Endometrial microvascular endothelial cells (primary cell): ENCODE measurements around the gene RBL2. TPM values are rescaled to one million over a fixed set of nuclear protein-coding genes. Genes with fewer than 3 reads are reported as not detected.

Experiments
- in situ Hi-C: cut with HindIII; loops from 2 replicates; pipeline ENCODE4 v1.10.0; 2017; ENCODE audit warnings: low sequenced_read_pairs, low pct_unique_long_range_greater_than_20kb; ENCODE audit errors: inconsistent ontology term
- total RNA-seq: library from RNA; depleted of rRNA; stranded (reverse); fragments of >200 nt; gene quantifications from one replicate; pipeline ENCODE4 v1.2.3, GENCODE V29; 2015; ENCODE audit errors: inconsistent ontology term

Gene RBL2
- total RNA-seq, 1 donor from 2014 or later = 44.2 TPM

DNA sequence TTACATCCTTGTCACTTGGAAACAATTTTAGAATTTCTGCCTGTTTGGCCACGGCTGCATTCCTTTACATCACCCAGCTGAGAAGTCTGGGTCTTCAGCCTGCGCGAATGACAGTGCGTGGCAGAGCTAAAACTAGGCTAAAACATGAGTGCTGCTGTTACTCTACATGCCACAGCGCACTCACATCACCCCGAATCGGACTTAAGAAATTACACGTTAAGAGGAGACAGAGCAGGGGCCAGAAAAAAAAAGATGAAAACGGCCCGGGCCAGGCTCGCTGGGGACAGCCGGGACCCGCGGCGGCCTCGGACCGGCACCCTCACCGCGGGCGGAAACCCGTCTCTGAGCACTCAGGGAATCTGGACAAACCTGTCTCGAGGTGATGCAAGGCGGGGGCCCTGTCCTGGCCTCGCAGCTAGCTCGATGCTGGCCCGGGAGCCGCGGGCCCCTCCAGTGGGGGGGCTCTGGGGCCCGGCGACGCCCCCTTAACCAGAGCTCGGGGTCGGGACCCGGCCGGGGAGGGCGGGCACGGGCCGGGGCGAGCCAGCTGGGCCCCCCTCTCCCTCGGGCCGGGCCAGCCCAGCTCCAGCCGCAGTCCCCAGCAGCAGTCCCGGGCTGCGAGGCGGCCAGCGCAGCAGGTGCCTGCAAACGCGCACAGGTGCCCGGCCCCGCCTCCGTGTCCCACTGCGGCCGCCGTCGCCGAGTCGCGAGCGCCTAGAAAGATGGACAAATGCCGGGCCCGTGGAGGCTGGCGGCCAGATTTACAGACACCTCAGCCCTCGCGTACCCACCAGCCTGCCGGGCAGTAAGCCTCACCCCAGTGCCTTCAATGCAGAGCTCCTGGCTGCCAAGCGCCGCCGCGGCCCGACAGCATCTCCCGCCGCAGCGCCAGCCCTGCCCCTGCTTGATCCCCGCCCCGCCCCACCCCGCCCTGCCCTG lies 68.3 kb downstream of the RBL2 start, which contains the start of gene AKTIP:
TSS of gene AKTIP (minus strand) at position 879 of the 939 bp plus-strand sequence. CDS start 2,950 bp downstream, outside the sequence.
- in situ Hi-C loops = loop anchor here (10.0 to 25.0 kb wide), 2 partner anchors 208 to 1435 kb away; partner anchors contain the start of gene IRX5

DNA sequence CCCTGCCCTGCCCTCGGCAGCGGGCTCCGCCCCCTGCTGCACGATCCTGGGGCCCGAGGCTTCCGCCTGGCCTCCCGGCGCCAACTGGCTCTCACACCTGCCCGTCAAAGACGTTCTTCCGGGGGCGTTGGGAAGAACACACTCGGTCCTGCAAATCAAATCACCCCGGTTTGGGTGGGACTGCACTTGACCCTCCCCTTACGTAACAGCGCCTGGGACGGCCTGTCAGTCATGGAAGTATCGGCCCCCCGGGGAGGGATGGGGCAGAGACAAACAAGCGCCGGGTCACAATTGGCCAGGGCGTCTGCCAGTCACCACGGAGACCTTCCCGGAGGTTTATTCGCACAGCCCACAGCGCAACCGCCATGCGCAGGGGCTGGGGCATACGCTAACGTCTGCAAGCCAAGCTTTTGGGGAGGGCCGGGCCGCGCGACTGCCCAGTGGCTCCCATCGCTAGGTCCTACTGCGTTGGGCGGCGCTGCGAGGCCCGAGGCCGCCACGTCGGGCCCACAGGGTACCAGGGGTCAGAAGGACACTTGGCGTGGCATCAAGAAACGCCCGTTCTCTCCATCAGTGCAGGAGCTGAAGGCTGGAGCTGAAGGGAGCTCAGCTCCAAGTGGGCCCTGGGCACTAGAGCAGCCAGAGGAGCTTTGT lies 69.1 kb downstream of the RBL2 start:
- in situ Hi-C loops = loop anchor here (10.0 to 25.0 kb wide), 2 partner anchors 209 to 1434 kb away; partner anchors contain the start of gene IRX5

DNA sequence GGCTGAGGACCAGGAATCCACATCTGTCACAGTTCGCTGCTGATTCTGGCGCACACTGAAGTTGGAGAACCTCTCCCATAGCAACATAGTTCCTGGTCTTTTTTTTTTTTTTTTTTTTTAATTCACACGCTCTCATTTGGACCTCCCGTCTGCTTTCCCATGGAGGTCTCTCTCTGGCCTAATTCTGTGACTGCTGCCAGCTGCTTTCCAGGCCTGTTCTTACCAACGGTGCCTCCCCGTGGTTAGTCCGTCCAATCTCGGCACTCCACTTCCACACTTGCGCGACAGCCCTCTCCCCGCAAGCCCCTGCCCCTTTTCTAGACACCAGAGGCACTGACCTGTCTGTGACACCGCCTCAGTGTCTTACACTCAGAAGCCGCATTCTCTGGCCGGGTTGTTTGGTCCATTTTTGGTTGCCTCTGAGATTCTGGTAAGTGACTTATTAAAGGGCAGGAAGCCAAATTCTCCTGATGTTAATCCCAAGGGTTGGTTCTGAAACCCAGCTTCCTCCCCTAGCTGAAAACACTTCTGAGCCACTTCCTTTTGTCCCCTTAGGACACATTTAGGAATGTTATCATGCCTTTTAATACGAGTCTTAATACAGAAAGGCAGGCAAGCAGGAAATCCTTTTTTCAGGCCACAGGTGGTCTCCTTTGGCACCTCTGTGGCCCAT lies 69.9 kb downstream of the RBL2 start:
- in situ Hi-C loops = loop anchor here (10.0 to 25.0 kb wide), 2 partner anchors 209 to 1433 kb away; partner anchors contain the start of gene IRX5

DNA sequence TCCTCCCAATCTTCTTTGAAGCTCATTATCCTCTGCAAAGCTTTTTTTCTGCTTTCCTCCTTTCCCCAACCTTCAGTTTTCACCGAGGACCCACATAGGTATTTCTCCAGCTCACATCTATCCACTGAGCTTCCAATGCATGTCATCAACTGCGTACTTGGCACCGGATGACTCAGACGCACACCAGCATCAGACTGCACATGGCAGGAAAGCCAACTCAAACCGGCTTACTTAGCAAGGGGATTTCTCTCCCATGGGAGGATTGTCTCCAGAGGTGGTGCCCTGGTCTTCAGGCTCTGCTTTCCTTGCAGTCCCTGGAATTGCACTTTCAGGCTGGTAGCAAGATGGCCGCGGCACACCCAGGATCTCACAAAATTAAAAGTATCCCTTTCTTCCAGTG lies 70.4 kb downstream of the RBL2 start:
- in situ Hi-C loops = loop anchor here (10.0 to 25.0 kb wide), 2 partner anchors 210 to 1433 kb away; partner anchors contain the start of gene IRX5

DNA sequence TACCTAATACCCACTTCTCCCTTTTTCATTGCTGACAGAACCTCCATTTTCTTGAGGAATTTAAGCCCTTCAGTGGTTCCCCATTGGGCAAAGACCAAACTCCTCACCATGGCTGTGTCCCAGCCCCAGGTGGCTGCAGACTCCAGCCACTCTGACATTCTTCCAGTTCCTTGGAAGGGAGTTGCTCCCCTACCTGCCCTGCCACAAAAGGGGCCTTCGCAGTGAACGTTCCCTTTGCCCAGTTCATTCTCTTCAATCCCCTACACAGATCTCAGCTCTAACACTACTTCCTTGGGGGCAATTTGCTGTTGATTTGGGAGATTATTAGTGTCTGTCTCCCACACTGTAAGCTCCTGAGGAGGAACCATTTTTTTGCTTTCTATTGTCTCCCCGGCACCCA lies 72.0 kb downstream of the RBL2 start:
- in situ Hi-C loops = loop anchor here (10.0 to 25.0 kb wide), 2 partner anchors 211 to 1431 kb away; partner anchors contain the start of gene IRX5

DNA sequence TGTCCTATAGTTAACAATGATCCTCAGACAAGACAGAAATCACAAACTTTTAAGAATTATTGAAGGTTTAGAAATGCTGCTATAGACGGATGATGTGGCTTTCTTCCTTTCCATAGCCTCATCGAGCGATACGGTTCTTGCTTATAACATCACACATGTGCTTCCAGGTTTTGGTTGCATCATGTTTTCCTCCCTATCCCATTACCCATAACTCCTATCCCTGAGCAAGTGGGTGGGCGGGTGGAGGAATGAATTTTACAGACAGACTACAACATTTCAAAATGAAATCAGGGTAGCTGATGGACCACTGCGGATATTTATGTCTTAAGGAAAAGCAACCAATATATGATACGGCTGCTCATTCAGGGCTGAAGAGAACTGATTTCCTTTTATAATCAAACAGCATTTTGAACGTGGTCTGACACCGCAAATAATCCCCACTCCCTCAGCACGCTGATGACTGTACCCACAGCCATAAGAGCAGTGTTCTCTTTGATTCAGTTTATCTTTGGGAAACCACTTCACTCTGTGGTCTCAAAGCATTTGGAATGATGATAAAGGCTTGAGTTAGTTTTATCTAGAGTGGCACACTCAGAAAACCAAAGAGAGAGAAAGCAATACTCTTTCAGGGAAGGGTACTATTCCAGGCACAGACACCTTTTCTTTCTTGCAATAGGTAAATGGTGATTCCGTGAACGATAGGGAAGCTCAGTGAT lies 73.4 kb downstream of the RBL2 start:
- in situ Hi-C loops = loop anchor here (10.0 to 25.0 kb wide), 2 partner anchors 213 to 1430 kb away; partner anchors contain the start of gene IRX5

DNA sequence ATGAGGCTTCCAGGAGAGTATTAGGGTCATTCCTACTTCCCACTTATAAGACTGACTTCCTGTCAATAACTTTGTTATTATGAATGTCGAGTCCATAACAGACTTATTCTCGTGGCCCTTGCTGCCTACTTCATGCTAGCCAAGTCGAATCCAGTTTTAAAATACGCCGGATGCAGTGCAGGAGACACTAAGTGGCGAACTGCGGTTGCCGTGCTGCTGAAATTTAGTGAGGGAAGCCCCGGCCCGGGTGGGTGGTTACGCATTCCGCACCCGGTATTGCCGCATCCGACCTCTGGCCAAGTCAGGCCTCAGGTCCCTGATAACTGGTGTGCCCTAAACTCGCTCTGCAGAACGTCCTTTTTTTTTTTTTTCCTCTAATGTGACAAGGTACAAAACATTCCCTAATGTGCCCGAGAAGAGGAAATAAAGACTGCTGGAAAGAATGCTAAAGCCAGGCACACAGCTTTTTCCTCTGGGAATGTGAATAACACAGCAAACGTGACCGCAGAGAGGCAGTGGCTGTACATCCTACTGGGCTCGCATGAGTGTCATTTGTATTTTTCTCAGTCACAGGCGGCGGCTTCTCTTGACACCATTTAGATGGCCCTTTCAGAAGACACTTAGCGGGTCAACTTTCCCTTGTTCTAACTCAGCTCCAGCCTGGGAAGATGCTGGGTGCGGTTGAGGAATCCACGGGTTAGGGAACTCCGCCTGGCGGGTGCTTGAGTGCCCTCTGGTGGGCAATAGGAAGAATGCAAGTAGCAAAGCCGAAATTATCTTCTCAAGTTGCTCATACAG lies 75.8 kb downstream of the RBL2 start:
- in situ Hi-C loops = loop anchor here (10.0 to 25.0 kb wide), 2 partner anchors 215 to 1427 kb away; partner anchors contain the start of gene IRX5

DNA sequence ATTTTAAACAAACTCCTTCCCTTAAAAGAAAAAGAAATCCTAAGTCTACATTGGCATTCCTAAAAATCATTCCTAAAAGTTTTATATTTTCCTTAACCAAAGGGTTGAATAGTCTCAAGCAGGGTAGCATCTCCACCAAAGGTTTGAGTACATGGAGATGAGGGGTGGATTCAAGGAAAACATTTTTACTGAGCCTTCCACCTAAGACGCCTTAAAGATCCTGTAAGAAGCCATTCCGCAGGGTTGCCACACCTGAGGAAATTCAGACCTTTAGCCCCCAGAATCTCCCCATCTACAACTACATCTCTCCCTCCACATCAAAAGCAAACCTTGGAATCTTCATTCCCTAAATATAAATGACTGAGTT lies 76.4 kb downstream of the RBL2 start:
- in situ Hi-C loops = loop anchor here (25.0 kb wide), 1 partner anchor 1427 kb away; the partner anchor contains the start of gene IRX5

DNA sequence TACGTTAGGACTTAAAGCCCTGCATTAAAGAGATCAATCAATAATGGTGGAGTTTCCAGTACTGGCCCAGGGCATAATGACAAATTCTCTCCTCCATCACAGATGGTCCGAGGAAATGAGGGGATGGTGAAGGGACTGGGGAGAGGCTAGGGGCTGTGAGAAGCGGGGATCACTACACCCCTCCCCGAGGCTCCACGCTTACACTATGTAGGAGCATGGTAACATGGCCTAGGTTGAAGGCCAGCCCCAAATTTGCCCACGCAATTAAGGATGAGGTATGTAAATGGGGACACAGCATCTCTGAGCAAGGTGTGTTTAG lies 76.8 kb downstream of the RBL2 start:
- in situ Hi-C loops = loop anchor here (25.0 kb wide), 1 partner anchor 1426 kb away; the partner anchor contains the start of gene IRX5

DNA sequence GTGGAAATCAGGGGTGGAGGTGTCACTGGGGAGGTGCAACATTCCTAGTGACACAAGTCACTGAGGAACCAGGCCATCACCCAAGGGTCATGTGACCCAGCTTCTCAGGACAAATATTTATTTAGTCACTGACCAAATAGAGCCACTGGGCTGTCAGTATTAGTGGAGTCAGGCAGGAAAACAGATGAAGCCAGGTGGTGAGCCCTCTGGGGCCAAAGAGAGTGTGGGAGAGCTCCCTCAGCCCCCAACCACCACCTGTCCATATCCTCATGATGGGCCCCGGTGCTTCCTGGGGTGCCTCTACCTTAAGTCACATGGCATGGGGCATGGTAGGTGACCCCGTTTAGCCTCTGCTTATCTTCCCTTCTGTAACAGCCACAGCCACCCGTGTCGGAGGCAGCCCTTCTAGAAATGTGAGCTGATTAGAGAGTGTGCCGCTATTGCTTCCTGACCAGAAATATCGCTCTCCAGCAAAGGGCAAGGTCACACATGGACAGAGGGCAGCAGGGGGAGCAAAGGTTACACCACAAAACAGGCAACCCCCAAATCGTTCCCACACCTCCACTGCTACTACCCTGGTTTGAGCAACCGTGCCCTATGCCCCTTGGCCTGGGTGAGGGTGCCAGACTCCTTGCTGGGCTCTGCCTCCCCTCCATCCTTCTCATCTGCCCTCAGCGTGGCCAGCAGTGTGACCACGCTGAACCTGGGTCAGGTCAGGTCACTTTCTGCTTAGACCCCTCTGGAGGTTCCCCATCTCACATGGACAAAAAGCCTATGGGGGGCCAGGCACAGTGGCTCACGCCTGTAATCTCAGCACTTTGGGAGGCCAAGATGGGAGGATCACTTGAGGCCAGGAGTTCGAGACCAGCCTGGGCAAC lies 77.4 kb downstream of the RBL2 start:
- in situ Hi-C loops = loop anchor here (25.0 kb wide), 1 partner anchor 1426 kb away; the partner anchor contains the start of gene IRX5

DNA sequence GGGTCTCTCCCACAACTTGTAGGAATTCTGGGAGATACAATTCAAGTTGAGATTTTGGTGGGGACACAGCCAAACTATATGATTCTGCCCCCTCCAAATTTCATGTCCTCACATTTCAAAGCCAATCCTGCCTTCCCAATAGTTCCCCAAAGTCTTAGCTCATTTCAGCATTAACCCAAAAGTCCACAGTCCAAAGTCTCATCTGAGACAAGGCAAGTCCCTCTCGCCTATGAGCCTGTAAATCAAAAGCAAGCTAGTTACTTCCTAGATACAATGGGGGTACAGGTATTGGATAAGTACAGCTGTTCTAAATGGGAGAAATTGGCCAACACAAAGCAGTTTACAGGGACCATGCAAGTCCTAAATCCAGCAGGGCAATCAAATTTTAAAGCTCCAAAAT lies 78.5 kb downstream of the RBL2 start:
- in situ Hi-C loops = loop anchor here (25.0 kb wide), 1 partner anchor 1425 kb away; the partner anchor contains the start of gene IRX5

DNA sequence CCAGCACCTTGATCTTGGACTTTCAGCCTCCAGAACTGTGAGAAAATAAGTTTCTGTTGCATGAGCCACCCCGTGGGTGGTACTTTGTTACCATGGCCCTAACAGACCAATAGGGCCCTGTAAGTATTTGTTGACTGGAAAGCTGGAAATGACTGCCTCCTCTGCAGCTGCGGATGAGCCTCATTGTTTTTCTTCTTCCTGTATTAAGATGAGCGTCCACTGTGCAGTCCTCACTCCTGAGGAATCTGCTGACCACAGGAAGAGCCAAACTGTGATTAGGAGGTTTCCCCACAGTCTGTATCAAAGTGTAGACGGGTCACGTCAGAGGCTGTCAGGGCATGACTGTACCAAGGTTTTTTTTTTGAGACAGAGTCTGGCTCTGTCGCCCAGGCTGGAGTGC lies 81.0 kb downstream of the RBL2 start:
- in situ Hi-C loops = loop anchor here (25.0 kb wide), 1 partner anchor 1422 kb away; the partner anchor contains the start of gene IRX5

DNA sequence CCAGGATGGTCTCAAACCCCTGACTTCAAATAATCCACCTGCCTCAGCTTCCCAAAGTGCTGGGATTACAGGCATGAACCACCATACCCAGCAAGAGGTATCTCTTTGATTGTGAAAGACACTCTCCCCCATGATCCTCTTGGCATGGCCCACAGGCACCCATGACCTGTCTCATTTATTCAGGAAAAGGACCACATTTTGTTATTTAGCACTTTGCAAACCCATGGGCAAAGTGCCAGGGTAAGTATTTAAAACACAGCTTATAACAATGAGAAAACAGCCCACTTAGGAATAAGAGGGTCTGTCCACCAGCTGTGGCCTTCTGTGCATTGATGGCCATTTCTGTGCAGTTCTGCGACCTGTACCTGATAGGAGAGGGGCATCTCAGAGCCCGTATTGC lies 81.5 kb downstream of the RBL2 start:
- in situ Hi-C loops = loop anchor here (25.0 kb wide), 1 partner anchor 1421 kb away; the partner anchor contains the start of gene IRX5

DNA sequence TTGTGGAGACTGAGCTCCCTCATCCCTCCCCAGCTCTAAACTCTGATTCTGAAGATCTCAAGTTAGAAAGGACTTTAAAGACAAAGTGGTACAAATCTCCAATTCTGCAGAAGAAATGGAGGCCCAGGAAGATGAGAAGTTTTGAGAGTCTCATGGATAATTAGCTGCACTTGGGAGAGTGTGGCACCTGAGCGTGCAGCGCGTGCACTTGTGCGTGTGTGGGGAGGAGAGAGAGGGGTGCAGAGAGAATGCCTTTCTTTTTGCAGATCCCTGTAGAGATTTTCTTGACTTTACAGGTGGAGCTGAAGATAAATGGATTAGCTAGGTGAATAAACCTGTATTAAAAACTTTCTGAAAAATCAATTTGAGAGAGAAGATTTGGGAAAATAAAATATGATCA lies 83.6 kb downstream of the RBL2 start:
- in situ Hi-C loops = loop anchor here (25.0 kb wide), 1 partner anchor 1419 kb away; the partner anchor contains the start of gene IRX5

DNA sequence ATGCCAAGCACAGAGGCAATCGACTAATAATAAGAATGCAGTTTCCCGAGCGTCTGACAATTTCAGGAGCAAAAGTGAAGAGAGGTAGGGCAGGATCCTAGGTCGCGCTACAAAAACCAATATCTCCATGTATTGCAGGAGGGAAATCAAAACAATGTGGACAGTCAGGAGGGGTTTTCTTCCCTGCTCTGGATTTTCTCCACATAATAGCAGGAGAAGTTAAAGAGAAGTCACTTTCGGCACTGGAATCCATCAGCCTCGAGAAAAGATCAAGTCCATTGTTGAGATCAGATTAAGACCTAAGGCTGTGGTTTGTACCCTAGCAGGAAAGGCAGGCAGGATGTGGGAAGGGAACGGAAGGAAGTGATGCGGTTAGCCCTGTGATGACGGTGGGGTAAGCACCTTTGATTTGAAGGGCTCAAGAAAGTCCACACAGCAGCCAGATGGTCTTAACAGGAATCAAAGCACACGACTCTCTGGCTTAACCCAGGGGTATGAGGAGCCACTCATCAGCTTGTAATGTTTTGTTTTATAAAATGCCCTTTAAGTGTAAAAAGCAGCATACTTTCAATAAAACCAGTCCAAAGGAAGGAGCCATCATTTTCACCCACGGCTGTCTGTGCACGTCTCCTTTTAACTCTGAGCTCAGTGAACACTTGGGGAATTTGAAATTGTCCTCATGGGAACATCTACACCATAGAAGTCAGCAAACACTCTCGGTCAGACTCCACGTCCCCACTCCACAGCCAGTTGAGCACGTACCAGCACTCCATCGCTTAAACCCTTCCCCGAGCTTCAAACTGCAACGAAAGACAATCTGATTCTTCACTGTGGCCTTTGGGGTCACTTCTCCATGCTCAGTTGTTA lies 84.5 kb downstream of the RBL2 start:
- in situ Hi-C loops = loop anchor here (25.0 kb wide), 1 partner anchor 1419 kb away; the partner anchor contains the start of gene IRX5
